Erythroblast (primary cell): ENCODE measurements around the gene F2RL2.
A peak's percentile ranks its signal among the peaks of the same experiment; 100 is the strongest.

Source experiments
- DNase-seq, 2 experiments: peaks; one replicate each; lab custom pipeline; 2025; lab: John Stamatoyannopoulos, UW
- GATA1 ChIP-seq: IDR thresholded peaks from 2 replicates; pipeline ENCODE4 v1.6.1; 2011; ENCODE audit warnings: low read depth, mild to moderate bottlenecking, control low read depth, low read length, moderate library complexity
- POLR2A ChIP-seq: IDR thresholded peaks from 2 replicates; pipeline ENCODE4 v1.6.1; 2011; ENCODE audit warnings: mild to moderate bottlenecking, low read length

Gene F2RL2, protein sequence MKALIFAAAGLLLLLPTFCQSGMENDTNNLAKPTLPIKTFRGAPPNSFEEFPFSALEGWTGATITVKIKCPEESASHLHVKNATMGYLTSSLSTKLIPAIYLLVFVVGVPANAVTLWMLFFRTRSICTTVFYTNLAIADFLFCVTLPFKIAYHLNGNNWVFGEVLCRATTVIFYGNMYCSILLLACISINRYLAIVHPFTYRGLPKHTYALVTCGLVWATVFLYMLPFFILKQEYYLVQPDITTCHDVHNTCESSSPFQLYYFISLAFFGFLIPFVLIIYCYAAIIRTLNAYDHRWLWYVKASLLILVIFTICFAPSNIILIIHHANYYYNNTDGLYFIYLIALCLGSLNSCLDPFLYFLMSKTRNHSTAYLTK

DNA sequence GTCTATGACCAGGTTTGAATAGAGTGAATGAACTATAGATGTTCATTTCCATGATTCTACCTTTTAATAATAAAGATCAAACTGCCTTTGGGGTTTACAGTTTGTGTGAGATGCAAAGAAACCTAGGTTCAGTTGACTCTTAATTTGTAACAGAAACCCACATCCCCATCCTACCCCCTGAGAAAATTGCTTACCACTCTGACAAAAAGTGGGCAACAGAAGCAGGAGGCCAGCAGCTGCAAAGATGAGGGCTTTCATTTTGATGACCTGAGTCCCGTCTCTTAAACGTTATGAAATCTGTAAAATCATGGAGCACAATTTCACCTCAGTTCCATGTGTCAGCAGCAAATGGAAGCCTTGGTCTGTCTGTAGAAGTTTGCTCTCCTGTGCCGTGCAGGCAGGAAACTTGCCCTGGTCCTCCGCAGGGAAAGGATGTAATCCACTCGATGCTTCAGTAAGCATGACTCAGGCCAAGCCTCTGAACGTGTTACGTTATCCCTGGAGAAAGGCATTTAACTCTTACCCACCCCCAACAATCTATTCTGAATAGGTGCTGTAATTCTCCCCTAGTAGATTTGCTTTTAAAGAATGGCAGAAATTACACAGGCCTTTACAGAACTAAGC lies at the start of gene F2RL2:
TSS of gene F2RL2 (minus strand) at position 431 of the 624 bp plus-strand sequence. CDS start at position 258, 173 bp downstream.
- DNase-seq: peak in 1 of 2 experiments; percentile 46
- TF ChIP-seq GATA1 (no peak), POLR2A (no peak)

DNA sequence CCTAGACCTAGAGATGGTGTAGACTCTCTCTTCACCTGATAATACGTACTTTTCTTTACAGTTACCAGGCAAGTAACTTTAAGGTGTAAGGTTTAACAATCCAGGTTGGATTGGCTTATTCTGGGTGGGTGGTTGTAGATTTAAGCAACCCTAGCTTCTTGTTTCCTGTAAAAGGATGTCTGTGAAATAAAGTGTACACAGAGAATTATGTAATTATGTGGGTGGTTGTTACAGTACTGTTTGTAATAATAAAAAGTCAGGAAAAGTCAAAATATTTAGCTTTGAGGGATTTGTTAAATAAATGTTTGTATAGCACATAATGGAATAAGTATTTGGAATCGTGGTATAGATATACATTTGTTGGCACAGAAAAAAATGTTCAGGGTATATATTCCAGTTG lies 49.0 kb upstream of the F2RL2 start:
- DNase-seq: no peak
- TF ChIP-seq GATA1 (no peak), POLR2A (no peak)

DNA sequence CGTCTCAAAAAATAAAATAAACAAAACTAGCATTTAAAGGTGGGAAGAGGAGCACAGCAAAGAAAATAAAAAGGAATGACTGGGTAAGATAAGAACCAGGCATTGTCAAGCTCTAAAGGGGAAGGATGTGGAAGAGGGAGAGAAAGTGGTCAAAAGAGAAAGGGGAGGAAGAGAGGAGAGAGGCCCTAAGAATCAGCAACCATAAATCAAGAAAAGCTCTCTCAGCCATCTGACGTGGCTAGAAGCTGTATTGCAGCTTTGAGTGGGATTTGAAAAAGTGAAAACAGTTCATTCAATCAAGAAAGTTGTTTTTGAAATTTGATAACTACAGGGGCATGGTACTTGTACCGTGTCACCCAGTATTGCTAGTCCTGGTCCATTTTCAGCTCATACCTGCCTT lies 47.3 kb upstream of the F2RL2 start:
- no peak for TF ChIP-seq GATA1
- TF ChIP-seq POLR2A: no peak
- DNase-seq: no peak

DNA sequence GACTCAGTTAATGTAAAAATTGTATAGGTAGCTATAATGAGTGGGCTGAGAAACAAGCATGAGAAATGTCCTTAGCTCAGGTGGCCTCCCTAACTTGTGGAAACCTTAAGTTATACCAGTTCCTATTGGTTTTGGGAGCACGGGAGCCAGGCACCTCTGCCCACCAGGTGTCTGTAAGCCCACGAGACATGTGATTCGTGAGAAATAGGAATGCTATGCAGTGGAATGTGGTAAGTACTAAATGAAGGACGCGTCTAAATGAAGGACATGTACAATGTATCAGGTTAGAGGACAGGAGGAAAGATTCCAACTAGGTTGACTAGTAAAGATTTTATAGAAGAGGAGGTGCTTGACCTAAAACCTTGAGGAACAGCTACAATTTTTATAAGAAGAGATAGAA lies 46.0 kb upstream of the F2RL2 start:
- no peak for TF ChIP-seq POLR2A
- no peak for TF ChIP-seq GATA1
- DNase-seq: no peak

DNA sequence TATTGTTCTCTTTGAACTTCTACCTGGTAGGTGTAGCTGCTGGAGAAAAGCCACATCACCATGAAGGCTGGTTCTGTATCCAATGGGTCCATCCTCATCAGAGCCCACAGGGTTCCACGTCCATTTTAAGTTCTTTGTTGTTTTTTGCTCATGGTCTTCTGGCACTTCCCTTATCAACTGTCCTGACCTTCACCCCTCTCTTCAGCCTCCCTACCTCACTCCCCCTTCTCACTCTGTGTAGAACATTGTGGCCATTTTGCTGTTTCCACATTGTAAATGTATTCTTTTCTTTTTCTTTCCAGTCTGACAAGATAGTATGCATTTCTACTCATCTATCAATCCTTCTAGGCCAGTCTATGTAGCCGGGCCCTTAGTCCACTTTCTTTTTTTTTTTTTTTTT lies 44.3 kb upstream of the F2RL2 start:
- TF ChIP-seq GATA1 (no peak), POLR2A (no peak)
- DNase-seq: no peak

DNA sequence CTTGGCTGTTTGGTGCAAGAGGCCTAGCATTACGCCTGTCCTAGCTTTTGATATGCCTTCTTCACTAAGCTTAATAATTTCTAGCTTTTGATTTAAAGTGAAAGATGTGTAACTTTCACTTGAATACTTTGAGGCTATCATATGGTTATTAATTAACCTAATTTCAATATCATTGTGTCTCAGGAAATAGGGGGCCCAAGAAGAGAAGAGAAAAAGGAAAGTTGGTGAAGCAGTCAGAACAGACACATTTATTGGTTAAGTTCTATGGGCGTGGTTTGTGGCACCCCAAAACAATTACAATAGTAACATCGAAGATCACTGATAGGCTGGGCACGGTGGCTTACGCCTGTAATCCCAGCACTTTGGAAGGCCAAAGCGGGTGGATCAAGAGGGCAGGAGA lies 40.9 kb upstream of the F2RL2 start:
- no peak for TF ChIP-seq POLR2A
- no peak for TF ChIP-seq GATA1
- DNase-seq: no peak

DNA sequence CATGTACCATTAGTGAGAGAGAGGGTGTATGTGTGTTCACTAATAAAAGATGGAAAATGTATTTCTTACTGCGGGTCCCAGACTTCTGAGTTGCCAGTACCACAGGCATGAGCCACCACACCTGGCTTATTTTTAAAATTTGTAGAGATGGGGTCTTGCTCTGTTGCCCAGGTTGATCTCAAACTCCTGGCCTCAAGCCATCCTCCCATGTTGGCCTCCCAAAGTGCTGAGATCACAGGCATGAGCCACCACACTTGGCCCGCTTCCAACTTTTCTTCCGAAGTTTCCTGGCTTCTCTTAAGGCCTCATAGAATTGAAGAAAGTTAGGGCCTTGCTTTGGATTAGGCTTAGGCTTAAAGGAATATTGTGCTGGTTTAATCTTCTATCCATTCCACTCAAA lies 40.4 kb upstream of the F2RL2 start:
- peak in 1 of 2 experiments; percentile 27 for DNase-seq
- no peak for TF ChIP-seq GATA1

DNA sequence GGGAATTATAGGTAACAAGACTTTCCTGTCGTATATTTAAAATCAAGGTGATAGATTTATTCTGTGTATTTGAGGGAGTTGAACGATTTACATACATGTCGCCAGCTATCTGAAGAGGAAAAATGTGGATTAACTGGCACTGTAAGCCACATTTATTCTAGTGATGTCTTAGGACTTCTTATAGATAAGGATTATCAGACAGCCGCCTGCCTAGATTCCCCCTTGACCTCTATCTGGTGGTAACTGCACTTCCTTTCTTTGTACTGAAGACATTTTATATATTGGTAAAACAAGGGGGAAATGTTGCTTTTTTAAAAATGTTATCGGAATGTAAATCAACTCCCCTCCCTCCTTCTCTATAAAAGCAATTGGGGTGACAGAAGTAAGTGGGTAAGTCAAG lies 39.3 kb upstream of the F2RL2 start:
- no peak for TF ChIP-seq GATA1
- no peak for TF ChIP-seq POLR2A
- DNase-seq: peak; percentile 14 to 49

DNA sequence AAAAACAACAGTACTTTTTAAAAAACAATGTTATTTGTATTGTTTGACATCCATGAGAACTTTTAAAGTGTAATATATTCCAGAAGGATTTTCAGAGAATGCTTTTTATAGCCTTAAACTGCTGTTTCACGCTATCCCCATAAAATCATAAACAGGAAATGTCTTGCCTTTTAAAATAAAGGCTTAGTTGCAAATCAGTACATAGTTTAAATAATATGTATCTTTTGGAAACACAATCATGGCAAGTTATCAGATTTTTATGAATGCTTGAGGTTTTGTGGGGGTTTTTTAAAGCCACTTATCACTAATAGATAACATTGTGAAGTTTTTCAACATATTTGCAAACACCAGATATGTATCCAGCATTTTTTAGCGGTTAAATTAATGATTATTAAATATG lies 37.2 kb upstream of the F2RL2 start:
- no peak for DNase-seq
- TF ChIP-seq GATA1 (no peak), POLR2A (no peak)

DNA sequence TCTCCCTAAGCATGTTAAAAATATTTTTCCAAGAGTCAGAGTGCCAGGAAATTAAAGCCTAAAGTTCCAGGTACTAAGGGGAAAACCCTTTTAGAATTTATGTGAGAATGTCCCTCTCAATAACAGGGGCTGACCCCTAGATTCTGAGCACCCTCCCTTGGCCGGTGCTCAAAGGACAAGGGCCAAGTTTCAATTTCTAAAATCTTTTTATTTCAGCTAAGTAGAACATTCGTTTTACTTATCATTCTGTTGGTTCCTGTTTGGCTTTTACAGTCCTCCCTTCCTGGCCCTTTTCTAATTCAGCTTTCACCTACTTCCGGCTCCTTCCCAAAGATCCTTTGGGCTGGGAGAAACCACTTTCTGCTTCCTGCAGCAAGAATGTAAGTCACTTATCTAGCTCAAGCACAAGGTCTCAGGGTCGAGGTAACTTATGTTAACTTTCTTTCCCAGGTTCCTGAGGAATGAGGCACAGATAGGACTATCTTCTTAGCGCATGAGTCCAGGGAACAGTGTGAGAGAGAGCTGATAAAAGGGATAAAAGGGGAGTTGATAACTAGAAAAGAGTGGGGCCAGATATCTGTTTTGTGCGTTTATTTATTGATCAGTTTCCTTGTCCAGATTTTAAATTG lies 34.6 kb upstream of the F2RL2 start:
- no peak for TF ChIP-seq GATA1
- no peak for TF ChIP-seq POLR2A
- DNase-seq: peak; percentile 76 to 92

DNA sequence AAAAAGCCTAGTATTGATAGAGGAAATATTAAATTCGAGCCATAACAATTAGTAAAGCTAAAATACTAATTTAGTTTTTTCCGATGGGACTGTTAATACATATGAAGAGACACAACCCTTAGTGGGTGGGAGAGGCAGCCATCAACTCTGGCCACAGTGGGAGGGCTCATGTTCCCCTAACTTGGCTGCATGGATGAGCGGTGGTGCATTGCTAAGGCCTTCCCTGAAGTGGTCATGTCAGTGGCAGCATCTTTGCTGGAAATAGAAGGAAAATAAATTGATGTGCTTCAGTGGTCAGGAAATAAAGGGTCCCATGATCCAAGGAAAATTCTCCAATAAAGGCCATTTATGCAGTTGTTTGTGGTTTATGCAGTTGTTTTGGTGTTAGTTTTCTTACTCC lies 33.9 kb upstream of the F2RL2 start:
- peak in 1 of 2 experiments; percentile 27 for DNase-seq
- no peak for TF ChIP-seq POLR2A
- no peak for TF ChIP-seq GATA1

DNA sequence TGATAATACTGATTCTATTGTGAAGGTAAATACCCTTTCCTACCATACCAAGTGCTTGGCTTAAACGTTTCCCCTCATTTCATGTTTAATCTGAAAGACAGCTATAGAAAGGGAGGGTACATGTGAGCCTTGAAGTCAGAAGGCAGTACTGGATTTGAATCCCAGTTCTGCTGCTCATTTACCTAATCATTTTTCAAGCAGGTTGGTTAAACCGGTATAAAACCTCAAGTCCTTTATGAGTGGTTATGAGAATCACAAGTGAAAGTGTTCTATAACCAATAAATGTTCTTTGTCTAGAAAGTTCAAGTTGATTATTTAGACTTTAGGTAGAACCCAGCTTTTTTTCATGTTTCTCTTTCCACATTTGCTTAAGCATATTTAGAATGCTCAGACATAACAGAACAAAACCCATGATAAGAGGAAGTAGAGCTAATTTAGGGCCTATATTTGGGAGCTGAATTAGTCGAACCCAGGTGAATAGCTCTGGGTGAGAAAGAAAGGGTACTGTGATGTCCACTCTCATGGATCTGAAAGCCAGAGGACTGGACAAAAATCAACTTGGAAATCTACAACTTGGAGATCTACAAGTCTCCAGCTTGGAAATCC lies 29.7 kb upstream of the F2RL2 start:
- DNase-seq: no peak
- no peak for TF ChIP-seq GATA1
- TF ChIP-seq POLR2A: no peak

DNA sequence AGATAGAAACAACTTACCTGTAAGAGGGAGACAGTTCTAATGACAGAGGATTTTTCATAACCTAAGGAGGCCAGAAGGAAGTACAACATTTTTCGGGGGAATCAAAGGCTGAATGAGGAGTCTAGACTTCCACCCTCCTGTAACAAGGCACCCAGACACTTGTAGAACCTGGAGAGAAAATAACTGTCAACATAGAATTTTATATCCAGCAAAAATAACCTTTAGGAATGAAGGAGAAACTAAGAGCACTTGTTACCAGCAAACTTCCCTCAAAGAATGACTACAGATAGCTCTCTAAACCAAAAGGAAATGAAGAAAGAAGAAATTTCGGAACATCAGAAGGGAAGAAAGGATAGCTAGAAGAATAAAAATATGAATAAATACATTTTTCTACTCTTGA lies 25.9 kb upstream of the F2RL2 start:
- no peak for DNase-seq
- no peak for TF ChIP-seq POLR2A
- TF ChIP-seq GATA1: no peak

DNA sequence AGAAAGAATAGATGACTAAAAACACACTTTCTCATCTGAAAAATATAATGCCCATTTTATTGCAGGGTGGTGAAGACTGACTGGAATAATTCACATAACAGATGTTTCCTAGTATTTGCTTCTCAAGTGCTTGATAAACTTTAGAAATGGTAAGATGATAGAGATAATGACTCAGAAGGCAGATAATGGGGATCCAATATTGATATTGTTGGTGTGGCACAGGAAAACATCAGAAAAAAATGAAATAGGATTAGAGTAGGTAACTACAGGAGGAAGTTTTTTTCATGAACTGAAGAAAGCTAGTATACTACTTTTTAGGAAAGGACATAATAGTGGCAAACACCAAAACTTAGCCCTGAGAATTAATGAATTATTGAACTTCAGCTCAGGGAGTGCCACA lies 20.2 kb upstream of the F2RL2 start:
- TF ChIP-seq POLR2A: no peak
- TF ChIP-seq GATA1: no peak

More for the DNA sequence above, 20.2 kb upstream of the F2RL2 start:
- no peak for DNase-seq
